ENCODE data around the gene PIGK. TPM values are rescaled to one million over a fixed set of nuclear protein-coding genes. Genes with fewer than 3 reads are reported as not detected.
A peak's percentile ranks its signal among the peaks of the same experiment; 100 is the strongest.

PIGK gene
- polyA plus RNA-seq, 3 donors: 4.0 to 24.7 (median 19.4) TPM

DNA sequence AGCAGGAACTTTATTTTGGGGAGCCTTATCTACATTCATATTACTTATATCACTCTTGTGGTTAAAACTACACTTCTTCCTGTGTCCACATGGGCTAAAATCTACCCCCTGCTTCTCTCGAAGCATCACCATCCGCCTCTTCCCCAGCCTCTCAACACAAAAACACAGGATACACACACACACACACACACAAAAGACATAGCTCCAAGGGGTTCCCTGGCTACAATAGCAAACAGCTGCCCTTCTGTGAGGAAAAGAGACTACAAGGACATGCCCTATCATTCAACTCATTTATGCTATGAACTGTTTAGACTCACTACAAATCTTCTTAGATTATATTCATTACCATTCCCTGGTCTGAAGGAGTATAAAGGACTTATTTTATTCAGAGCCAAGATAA, 155.0 kb downstream of the PIGK start:
- Mint-ChIP-seq H3K4me1 (peaks cover 17% of the 10 kb centered on the region), H3K36me3 (no peaks in the 10 kb centered on the region), H3K27ac (no peak overlapping the region), H3K9me3 (peaks cover 0 to 4% (median 0%) of the 10 kb centered on the region in 7 donors), H3K4me3 (no peak overlapping the region), H3K27me3 (ENCODE audit: low read depth in 3 of 3) (peaks cover 0 to 16% (median 2%) of the 10 kb centered on the region in 3 donors)
- intact Hi-C loops (cut with micrococcal nuclease): no loop called here
- Histone ChIP-seq H3K9me3 (replicated peaks in 1 of 2; ENCODE audit: control insufficient read depth in 1 of 2, insufficient read depth in 1 of 2, low read length in 2 of 2) (no peaks in the 10 kb centered on the region), H3K27me3 (ENCODE audit: control insufficient read depth in 2 of 2, insufficient read depth in 2 of 2, low read length in 2 of 2) (peaks cover 6 to 23% of the 10 kb centered on the region in 2 donors), H3K27ac (ENCODE audit: low read depth in 1 of 2, low read length in 2 of 2) (no peak overlapping the region), H3K4me1 (ENCODE audit: control insufficient read depth in 1 of 2, insufficient read depth in 2 of 2, low read length in 2 of 2) (peaks cover 9% of the 10 kb centered on the region in 2 donors), H3K9ac (ENCODE audit: insufficient read depth, low read length, poor library complexity, severe bottlenecking) (no peak overlapping the region), H4K20me1 (ENCODE audit: insufficient read depth, low read length) (no peaks in the 10 kb centered on the region), H3K4me2 (replicated peaks; ENCODE audit: extremely low read depth, low read length, poor library complexity, severe bottlenecking) (no peak overlapping the region), H3K36me3 (replicated peaks in 1 of 2; ENCODE audit: control insufficient read depth in 1 of 2, insufficient read depth in 2 of 2, low read length in 2 of 2) (no peaks in the 10 kb centered on the region), H3K4me3 (replicated peaks in 1 of 3; ENCODE audit: low read depth in 2 of 3, low read length in 3 of 3) (no peak overlapping the region), H2AFZ (ENCODE audit: insufficient read depth, low read depth, low read length, poor library complexity, severe bottlenecking) (no peak overlapping the region), H3K79me2 (ENCODE audit: insufficient read depth, low read length) (no peaks in the 10 kb centered on the region)
- no peak for DNase-seq
- 76% methylated on average over 2 of the region's 2 CpGs for WGBS (ENCODE audit: insufficient coverage)
- TF ChIP-seq CTCF (IDR thresholded peaks at IDR 0.05): no peak

DNA sequence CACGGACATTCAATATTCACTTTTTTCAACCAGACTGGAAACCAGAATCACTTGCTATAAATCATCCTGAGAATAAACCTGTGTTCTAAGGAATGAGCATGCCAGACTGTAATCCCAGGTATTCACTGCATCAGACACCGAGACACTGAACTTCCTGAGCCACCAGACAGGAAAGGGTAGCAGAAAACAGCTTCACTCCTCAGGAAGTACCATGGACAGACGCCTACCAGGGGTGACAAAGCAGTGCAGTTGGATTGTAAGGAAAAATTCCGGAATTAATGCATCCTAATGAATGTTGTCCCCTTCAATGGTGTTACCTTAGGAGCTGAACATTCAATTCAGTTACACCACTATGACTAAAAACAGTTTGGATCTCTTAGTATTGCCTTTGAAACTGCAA, 156.1 kb downstream of the PIGK start:
- WGBS (ENCODE audit: insufficient coverage): 79% methylated on average over 2 of the region's 4 CpGs
- Histone ChIP-seq H3K4me2 (replicated peaks; ENCODE audit: extremely low read depth, low read length, poor library complexity, severe bottlenecking) (no peak overlapping the region), H3K27me3 (ENCODE audit: control insufficient read depth in 2 of 2, insufficient read depth in 2 of 2, low read length in 2 of 2) (peaks cover 3 to 23% of the 10 kb centered on the region in 2 donors), H2AFZ (ENCODE audit: insufficient read depth, low read depth, low read length, poor library complexity, severe bottlenecking) (no peak overlapping the region), H3K27ac (ENCODE audit: low read depth in 1 of 2, low read length in 2 of 2) (no peak overlapping the region), H3K4me1 (ENCODE audit: control insufficient read depth in 1 of 2, insufficient read depth in 2 of 2, low read length in 2 of 2) (peaks cover 9% of the 10 kb centered on the region in 2 donors), H3K79me2 (ENCODE audit: insufficient read depth, low read length) (no peaks in the 10 kb centered on the region), H3K4me3 (replicated peaks in 1 of 3; ENCODE audit: low read depth in 2 of 3, low read length in 3 of 3) (no peak overlapping the region), H3K9me3 (replicated peaks in 1 of 2; ENCODE audit: control insufficient read depth in 1 of 2, insufficient read depth in 1 of 2, low read length in 2 of 2) (no peaks in the 10 kb centered on the region), H4K20me1 (ENCODE audit: insufficient read depth, low read length) (no peaks in the 10 kb centered on the region), H3K36me3 (replicated peaks in 1 of 2; ENCODE audit: control insufficient read depth in 1 of 2, insufficient read depth in 2 of 2, low read length in 2 of 2) (no peaks in the 10 kb centered on the region), H3K9ac (ENCODE audit: insufficient read depth, low read length, poor library complexity, severe bottlenecking) (no peak overlapping the region)
- no peaks in the 10 kb centered on the region for H3K36me3 Mint-ChIP-seq
- H3K27me3 Mint-ChIP-seq (ENCODE audit: low read depth in 3 of 3): peaks cover 0 to 17% (median 2%) of the 10 kb centered on the region in 3 donors
- no peak for TF ChIP-seq CTCF (IDR thresholded peaks at IDR 0.05)
- no peak for DNase-seq
- no peak overlapping the region for H3K4me3 Mint-ChIP-seq
- intact Hi-C loops (cut with micrococcal nuclease): no loop called here
- H3K9me3 Mint-ChIP-seq: peaks cover 0 to 4% (median 0%) of the 10 kb centered on the region in 7 donors
- peak overlapping the region in 1 of 7 donors; percentile 4 for H3K27ac Mint-ChIP-seq
- peaks cover 17% of the 10 kb centered on the region for H3K4me1 Mint-ChIP-seq
